Vagina (tissue), 2 donors: ENCODE results near the gene LAT.

Experiments used
- CTCF ChIP-seq, 3 experiments: fragments of 450-650 bp in 2 of 3; fragments of 200-600 bp in 1 of 3; sonication (generic) in 1 of 3; IDR thresholded peaks; one replicate each; pipeline ENCODE4 v1.5.1; 2017 to 2019; ENCODE audit warnings: antibody characterized with exemption in 3 of 3, mild to moderate bottlenecking in 2 of 3, moderate library complexity in 2 of 3
- POLR2A ChIP-seq, 2 donors: fragments of 450-650 bp; IDR thresholded peaks; one replicate each; pipeline ENCODE4 v1.6.1; 2017; ENCODE audit warnings: antibody characterized with exemption in 2 of 2, mild to moderate bottlenecking in 2 of 2, moderate library complexity in 2 of 2

- TF ChIP-seq POLR2A (IDR thresholded peaks at IDR 0.05) (no peak), CTCF (IDR thresholded peaks at IDR 0.05) (no peak)
Observed at GRCh38 chr16:28987170-28987853, 2.5 kb downstream of the LAT start.
